ENCODE data around the gene KRT7.

KRT7 gene

GRCh38 chr12:52262286-52262685 lies 29.2 kb downstream of the KRT7 start:
- no peaks in the 10 kb centered on the region for H3K9me3 ChIP-seq (ENCODE audit: control insufficient read depth, insufficient read depth, low read length)
- no peak overlapping the region for H3K27ac ChIP-seq (ENCODE audit: low read depth, low read length)
- H3K9me2 ChIP-seq (replicated peaks; ENCODE audit: control insufficient read depth, low read length), result no peaks in the 10 kb centered on the region
- peaks cover 7% of the 10 kb centered on the region for H3K27me3 ChIP-seq (ENCODE audit: control insufficient read depth, low read length)
- TF ChIP-seq EZH2phosphoT487 (IDR thresholded peaks at IDR 0.05; ENCODE audit: borderline replicate concordance, low read length), result no peak
- TF ChIP-seq CTCF (IDR thresholded peaks at IDR 0.05; ENCODE audit: low read depth, low read length, poor library complexity, severe bottlenecking), result no peak
- no peaks in the 10 kb centered on the region for H4K20me1 ChIP-seq (ENCODE audit: control insufficient read depth, insufficient read depth, low read depth, low read length)
- no peaks in the 10 kb centered on the region for H3K36me3 ChIP-seq (ENCODE audit: control insufficient read depth, low read length)
- H3K4me1 ChIP-seq (ENCODE audit: control insufficient read depth, low read length), result no peaks in the 10 kb centered on the region
- H3K4me3 ChIP-seq (ENCODE audit: low read length), result no peak overlapping the region
- no peaks in the 10 kb centered on the region for H3F3A ChIP-seq (ENCODE audit: control insufficient read depth, insufficient read depth)
- H3K4me2 ChIP-seq (ENCODE audit: low read length), result no peak overlapping the region
- no peaks in the 10 kb centered on the region for H3K79me2 ChIP-seq (ENCODE audit: control insufficient read depth, low read length)

DNA sequence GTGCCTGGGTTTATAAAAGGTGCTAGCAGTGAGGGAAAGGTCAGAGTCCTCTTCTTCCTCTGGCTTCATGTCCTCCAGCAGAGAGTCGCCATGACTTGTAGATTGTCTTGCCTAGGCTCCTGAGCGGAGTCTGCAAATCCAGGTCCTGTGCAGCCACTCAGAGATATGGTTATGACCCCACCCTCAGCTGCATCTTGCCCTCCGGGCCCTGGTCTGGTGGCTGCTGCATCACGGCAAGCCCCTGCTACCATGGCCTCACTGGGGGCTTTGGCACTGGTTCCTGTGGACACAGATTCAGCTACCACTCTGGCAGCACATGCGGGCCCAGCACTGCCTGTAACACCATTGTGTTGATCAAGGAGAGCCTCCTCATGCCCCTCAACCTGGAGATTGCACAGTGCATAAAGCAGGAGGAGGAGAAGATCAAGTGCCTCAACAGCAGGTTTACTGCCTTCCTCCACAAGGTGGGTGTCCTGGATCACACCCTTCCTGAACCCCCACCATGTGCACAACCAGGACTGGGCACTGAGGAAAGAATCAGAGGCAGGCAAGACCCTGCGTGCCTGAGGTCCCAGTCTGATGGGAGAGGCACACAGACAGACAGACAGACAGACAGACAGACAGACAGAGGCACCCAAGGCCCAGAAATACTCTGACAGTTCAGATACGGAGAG lies 30.9 kb downstream of the KRT7 start:
- Histone ChIP-seq H3K4me3 (ENCODE audit: low read length) (no peak overlapping the region), H3K4me2 (ENCODE audit: low read length) (no peak overlapping the region), H3K27ac (ENCODE audit: low read depth, low read length) (no peak overlapping the region), H3K9me3 (ENCODE audit: control insufficient read depth, insufficient read depth, low read length) (no peaks in the 10 kb centered on the region), H3K27me3 (ENCODE audit: control insufficient read depth, low read length) (peaks cover 7% of the 10 kb centered on the region), H3K4me1 (ENCODE audit: control insufficient read depth, low read length) (no peaks in the 10 kb centered on the region), H4K20me1 (ENCODE audit: control insufficient read depth, insufficient read depth, low read depth, low read length) (no peaks in the 10 kb centered on the region), H3F3A (ENCODE audit: control insufficient read depth, insufficient read depth) (no peaks in the 10 kb centered on the region), H3K36me3 (ENCODE audit: control insufficient read depth, low read length) (no peaks in the 10 kb centered on the region), H3K79me2 (ENCODE audit: control insufficient read depth, low read length) (no peaks in the 10 kb centered on the region), H3K9me2 (replicated peaks; ENCODE audit: control insufficient read depth, low read length) (no peaks in the 10 kb centered on the region)
- no peak for TF ChIP-seq CTCF (IDR thresholded peaks at IDR 0.05; ENCODE audit: low read depth, low read length, poor library complexity, severe bottlenecking)
- TF ChIP-seq EZH2phosphoT487 (IDR thresholded peaks at IDR 0.05; ENCODE audit: borderline replicate concordance, low read length), result no peak

DNA sequence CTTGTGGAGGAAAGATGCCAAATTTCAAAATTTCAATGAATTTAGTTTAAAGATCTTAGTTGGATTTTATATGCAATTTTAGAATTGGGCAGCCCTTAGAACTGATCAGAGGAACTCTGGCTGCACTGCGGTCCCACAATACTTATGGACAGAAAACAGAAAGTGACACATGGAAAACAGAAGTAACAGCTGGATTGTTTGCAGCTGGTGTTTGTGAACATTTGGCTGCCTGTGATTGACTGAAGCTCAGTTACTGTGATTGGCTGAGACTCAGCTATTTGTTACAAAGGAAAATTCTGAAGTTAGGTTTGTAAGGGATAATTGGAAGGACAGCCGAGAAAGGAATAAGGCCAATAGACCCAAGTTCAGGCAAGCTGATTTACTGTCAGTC lies 31.4 kb downstream of the KRT7 start:
- Histone ChIP-seq H3K36me3 (ENCODE audit: control insufficient read depth, low read length) (no peaks in the 10 kb centered on the region), H3K4me1 (ENCODE audit: control insufficient read depth, low read length) (no peaks in the 10 kb centered on the region), H3K9me3 (ENCODE audit: control insufficient read depth, insufficient read depth, low read length) (no peaks in the 10 kb centered on the region), H3K27ac (ENCODE audit: low read depth, low read length) (no peak overlapping the region), H3F3A (ENCODE audit: control insufficient read depth, insufficient read depth) (no peaks in the 10 kb centered on the region), H3K79me2 (ENCODE audit: control insufficient read depth, low read length) (no peaks in the 10 kb centered on the region), H3K9me2 (replicated peaks; ENCODE audit: control insufficient read depth, low read length) (no peaks in the 10 kb centered on the region), H4K20me1 (ENCODE audit: control insufficient read depth, insufficient read depth, low read depth, low read length) (no peaks in the 10 kb centered on the region), H3K4me3 (ENCODE audit: low read length) (no peak overlapping the region), H3K27me3 (ENCODE audit: control insufficient read depth, low read length) (peaks cover 7% of the 10 kb centered on the region), H3K4me2 (ENCODE audit: low read length) (no peak overlapping the region)
- TF ChIP-seq CTCF (IDR thresholded peaks at IDR 0.05; ENCODE audit: low read depth, low read length, poor library complexity, severe bottlenecking) (no peak), EZH2phosphoT487 (IDR thresholded peaks at IDR 0.05; ENCODE audit: borderline replicate concordance, low read length) (no peak)
